BJ (cell line): ENCODE results near the gene TOX3. TPM values are rescaled to one million over a fixed set of nuclear protein-coding genes. Genes with fewer than 3 reads are reported as not detected.

Source experiments
- CTCF ChIA-PET: fragments of 350-600 bp; formaldehyde crosslinking; extraction: SDS; loops from one replicate; lab custom pipeline; 2021; ENCODE audit warnings: antibody characterized with exemption, inconsistent platforms; lab: Yijun Ruan, JAX
- POLR2A ChIA-PET: fragments of 300-600 bp; sonication (Branson Sonifier 250); formaldehyde crosslinking; extraction: SDS; loops from one replicate; lab custom pipeline; 2021; ENCODE audit warnings: antibody characterized with exemption; lab: Charles Lee
- DNase-seq: peaks from one replicate; pipeline ENCODE4 v3.0.0-alpha.2; 2011; ENCODE audit warnings: low read depth
- H3K27me3 ChIP-seq: 2 replicates; pipeline ENCODE4 v1.6.0; 2011; ENCODE audit warnings: low read length; ENCODE audit not compliant: control insufficient read depth, insufficient read depth
- H3K36me3 ChIP-seq: 2 replicates; pipeline ENCODE4 v1.5.1; 2011; ENCODE audit warnings: low read length; ENCODE audit not compliant: control insufficient read depth, insufficient read depth
- H3K4me3 ChIP-seq: 2 replicates; pipeline ENCODE4 v1.5.1; 2011; ENCODE audit warnings: low read depth, mild to moderate bottlenecking, control low read depth, low read length
- CTCF ChIP-seq: IDR thresholded peaks from 2 replicates; pipeline ENCODE4 v1.5.1; 2011; ENCODE audit warnings: low read depth, mild to moderate bottlenecking, control low read depth, inconsistent platforms, low read length, moderate library complexity; ENCODE audit not compliant: insufficient read depth
- polyA plus RNA-seq: library from polyadenylated mRNA; depleted of rRNA; stranded (reverse); fragments of >200 nt; gene quantifications from 2 replicates; pipeline ENCODE4 v1.2.3, GENCODE V29; 2011

TOX3 gene
- polyA plus RNA-seq, 1 experiment: not detected

GRCh38 chr16:52563767-52564611 is 17.0 kb upstream of the TOX3 start:
- ChIA-PET POLR2A (no interaction called here), CTCF (no interaction called here)
- Histone ChIP-seq H3K4me3 (no peak overlapping the region), H3K27me3 (no peaks in the 10 kb centered on the region), H3K36me3 (no peaks in the 10 kb centered on the region)
- TF ChIP-seq CTCF: no peak
- no peak for DNase-seq

DNA sequence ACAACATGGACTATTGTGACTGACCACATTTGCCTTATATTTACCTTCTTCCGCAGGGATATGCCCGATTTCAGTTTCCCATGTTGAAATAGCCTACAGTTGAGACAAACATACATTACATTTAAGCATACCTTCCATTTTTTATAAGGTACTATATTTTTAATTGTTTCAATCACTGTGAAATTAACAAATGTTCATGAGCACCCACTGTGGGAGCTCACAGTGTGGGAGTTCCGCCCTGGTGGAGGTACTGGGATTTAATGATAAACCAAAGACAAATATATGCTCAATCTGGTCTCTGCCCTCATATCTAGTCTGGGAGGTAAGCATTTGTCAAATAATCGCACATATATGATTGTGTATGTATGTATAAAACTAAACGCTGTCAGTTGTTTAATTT is 15.8 kb upstream of the TOX3 start:
- H3K4me3 ChIP-seq: no peak overlapping the region
- H3K27me3 ChIP-seq: no peaks in the 10 kb centered on the region
- no peak for DNase-seq
- no peak for TF ChIP-seq CTCF
- ChIA-PET POLR2A (no interaction called here), CTCF (no interaction called here)
- no peaks in the 10 kb centered on the region for H3K36me3 ChIP-seq

DNA sequence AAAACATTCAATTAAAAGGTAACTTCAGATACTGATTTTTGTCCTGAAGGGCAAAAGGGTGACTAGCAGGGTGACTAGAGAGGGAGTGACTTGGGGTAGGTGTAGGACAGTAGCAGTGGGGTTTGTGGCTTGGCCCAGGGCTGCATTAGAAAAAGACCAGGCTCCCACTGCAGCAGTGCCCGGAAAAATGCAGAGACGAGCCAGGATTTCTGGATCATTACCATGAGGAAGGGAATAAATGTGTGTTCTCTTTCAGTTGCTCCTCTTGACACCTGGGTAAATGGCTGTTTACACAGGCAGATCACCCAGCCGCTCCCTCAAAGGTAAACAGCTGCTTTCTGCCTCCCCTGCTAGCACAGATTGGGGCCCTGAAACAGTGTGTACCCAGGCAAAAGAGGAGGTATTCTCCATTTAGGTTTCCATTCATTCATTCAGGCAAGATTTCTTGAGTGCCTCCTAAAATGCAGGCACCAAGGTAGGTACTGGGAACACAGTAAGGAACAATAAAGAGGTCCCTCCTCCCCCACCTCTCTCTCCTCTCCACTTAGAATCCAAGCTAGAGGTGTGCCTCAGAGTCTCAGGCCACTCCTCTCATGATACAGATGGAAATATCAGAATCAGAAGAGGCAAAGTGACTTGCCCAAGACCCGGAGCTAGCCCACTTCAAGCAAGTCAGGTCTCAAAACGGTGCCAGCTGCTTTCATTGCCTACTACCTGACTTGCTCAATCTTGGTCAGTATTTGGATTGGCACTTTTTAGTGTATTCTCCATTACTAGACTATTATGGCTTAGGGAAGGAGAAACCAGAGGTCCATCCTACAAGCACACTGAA is 15.2 kb upstream of the TOX3 start:
- Histone ChIP-seq H3K4me3 (no peak overlapping the region), H3K27me3 (no peaks in the 10 kb centered on the region), H3K36me3 (no peaks in the 10 kb centered on the region)
- ChIA-PET CTCF (no interaction called here), POLR2A (no interaction called here)
- no peak for DNase-seq
- no peak for TF ChIP-seq CTCF

DNA sequence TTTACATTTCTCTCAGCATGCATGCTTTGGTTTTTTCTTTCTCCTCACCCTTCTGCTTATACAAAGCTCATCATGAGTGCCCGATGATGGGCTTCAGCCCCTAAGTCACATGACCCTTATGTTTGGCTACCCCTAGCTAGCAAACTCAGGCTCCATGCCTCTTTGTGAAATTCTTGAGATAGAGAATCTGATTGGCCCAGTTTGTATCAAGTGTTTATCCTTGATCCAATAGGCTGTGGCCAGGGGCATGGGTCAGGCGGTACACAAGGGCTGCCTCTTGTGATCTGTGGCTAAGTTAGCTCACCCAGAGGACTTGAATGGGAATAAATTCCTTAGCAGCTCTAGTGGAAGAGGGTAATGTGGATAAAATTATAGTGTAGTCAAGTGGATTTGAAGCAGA is 11.5 kb upstream of the TOX3 start:
- POLR2A ChIA-PET: no interaction called here
- TF ChIP-seq CTCF: no peak
- CTCF ChIA-PET: no interaction called here

DNA sequence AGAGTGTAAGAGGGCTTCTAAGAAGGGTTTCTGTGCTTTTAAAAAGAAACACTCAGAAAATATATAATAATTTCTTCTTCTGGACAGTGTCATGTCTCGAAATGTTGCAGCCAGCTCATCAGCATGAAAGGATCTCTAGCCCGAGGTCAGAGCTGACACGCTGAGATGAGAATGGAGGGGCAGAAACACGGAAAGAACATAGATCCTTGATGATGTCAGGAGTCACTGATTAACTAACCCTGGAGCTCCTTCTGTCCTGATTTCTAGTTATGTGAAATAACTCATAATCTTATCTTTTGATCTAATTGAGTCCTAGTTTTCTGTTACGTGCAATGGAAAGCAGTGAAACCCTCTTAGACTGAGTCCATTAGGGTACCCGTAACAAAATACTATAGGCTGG is 10.3 kb upstream of the TOX3 start:
- no peaks in the 10 kb centered on the region for H3K36me3 ChIP-seq

More for the DNA sequence above, 11.5 kb upstream of the TOX3 start:
- DNase-seq: no peak
- H3K27me3 ChIP-seq: no peaks in the 10 kb centered on the region
- no peaks in the 10 kb centered on the region for H3K36me3 ChIP-seq
- no peak overlapping the region for H3K4me3 ChIP-seq

More for the DNA sequence above, 10.3 kb upstream of the TOX3 start:
- Histone ChIP-seq H3K27me3 (no peaks in the 10 kb centered on the region), H3K4me3 (no peak overlapping the region)
- POLR2A ChIA-PET: no interaction called here
- no peak for TF ChIP-seq CTCF
- CTCF ChIA-PET: no interaction called here
- no peak for DNase-seq
